ENCODE measurements around the gene ODAD4.

The ODAD4 gene, protein sequence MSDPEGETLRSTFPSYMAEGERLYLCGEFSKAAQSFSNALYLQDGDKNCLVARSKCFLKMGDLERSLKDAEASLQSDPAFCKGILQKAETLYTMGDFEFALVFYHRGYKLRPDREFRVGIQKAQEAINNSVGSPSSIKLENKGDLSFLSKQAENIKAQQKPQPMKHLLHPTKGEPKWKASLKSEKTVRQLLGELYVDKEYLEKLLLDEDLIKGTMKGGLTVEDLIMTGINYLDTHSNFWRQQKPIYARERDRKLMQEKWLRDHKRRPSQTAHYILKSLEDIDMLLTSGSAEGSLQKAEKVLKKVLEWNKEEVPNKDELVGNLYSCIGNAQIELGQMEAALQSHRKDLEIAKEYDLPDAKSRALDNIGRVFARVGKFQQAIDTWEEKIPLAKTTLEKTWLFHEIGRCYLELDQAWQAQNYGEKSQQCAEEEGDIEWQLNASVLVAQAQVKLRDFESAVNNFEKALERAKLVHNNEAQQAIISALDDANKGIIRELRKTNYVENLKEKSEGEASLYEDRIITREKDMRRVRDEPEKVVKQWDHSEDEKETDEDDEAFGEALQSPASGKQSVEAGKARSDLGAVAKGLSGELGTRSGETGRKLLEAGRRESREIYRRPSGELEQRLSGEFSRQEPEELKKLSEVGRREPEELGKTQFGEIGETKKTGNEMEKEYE

DNA sequence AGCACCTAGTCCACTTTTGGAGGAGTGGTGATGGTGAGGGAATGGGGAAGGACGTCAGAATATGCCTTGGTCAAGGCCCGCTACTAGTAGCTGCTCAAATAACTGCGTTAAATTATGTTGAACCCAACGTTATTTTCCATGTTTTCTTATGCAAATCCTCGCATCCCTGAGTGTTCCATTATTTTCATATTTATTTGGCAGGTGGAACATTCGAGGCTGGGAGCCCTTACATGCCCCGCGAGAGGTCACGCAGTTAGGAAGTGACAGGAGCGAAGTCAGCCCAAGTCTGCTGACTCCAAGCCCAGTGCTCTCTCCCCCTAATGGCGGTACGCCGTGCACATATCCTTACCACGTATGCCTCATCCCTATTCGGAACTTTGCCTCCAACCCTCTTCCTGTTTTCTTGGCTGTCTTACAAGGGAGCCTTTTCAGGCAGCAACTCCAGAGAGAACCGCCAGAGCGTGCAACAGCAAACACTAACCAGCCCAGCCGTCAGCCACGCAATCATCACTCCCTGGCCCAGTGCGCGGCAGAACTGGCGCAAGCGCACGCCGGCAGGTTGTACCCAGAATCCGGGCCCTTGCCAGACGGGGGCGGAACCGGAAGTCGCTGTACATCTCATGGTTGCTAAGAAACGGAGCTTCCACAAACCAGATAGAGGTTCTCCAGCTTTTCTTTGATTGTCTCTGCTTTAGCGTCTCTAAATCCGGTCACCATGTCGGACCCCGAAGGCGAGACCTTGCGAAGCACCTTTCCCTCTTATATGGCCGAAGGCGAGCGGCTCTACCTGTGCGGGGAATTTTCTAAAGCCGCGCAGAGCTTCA, at the start of gene ODAD4:
ODAD4 (plus strand) TSS at position 609 of the 824 bp plus-strand sequence; CDS start at position 716, 107 bp downstream.
- DNase-seq (ENCODE audit: extremely low read depth in 1 of 2, low read depth in 1 of 2): peak; percentile 89 to 93

DNA sequence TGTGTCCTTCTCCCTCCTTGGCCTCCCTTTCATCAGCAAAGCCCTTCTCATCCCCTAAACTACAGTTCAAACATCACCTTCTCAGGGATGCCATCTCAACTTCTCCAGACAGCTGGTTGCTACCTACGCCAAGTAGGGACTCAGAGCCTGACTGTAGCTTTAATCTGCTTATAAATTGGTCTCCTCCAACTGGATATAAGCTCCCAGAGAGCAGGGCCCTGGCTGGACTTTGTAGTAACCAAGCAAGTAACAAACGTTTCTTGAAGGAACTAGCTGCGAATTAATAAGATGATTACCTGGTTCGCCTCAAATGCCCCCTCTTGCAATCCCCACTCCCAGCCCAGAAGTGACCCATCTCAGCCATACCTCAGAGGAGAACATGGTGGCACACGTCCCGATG, 47.7 kb upstream of the ODAD4 start:
- DNase-seq (ENCODE audit: extremely low read depth in 1 of 2, low read depth in 1 of 2): no peak

DNA sequence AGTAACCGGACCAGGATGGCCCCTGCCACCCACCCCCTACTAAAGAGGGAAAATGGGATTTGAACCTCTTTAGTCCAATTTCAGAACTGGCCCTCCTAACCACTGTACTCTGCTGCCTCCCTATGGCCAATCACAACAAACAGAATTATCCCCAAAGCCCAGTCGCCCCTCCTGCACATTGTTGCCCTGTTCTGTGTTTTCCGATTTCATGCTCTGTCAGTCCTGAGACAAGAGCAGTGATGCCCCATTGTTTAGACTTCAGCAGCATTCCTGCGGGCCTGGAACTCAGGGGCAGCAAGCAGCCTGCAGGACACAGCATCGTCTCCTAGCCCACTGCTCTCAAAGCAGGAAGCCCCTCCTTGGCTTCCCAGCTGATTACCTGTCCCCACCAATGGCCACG, 44.7 kb upstream of the ODAD4 start:
- no peak for DNase-seq (ENCODE audit: extremely low read depth in 1 of 2, low read depth in 1 of 2)

DNA sequence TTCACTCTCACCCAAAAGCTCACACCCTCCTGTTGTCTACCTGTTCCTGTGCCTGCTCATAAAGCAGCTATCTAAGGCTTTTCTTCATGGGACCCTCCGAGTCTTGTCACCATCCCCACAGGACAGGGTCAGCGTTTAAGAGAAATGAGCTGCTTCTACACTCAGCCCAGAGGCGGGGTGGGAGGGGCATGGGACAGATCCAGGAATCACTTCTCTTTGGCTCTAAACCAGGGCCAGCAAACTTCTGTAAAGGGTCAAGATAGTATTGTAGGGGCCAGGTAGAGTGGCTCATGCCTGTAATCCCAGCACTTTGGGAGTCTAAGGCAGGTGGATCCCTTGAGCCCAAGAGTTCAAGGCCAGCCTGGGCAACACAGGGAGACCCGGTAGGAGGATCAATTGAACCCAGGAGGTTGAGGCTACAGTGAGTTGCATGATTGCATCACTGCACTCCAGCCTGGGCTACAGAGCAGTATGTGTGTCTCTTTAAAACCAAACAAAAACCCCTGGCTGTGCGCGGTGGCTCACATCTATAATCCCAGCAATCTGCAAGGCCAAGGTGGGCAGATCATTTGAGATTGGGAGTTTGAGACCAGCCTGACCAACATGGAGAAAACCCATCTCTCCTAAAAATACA, 42.0 kb upstream of the ODAD4 start:
- DNase-seq (ENCODE audit: extremely low read depth in 1 of 2, low read depth in 1 of 2): no peak

DNA sequence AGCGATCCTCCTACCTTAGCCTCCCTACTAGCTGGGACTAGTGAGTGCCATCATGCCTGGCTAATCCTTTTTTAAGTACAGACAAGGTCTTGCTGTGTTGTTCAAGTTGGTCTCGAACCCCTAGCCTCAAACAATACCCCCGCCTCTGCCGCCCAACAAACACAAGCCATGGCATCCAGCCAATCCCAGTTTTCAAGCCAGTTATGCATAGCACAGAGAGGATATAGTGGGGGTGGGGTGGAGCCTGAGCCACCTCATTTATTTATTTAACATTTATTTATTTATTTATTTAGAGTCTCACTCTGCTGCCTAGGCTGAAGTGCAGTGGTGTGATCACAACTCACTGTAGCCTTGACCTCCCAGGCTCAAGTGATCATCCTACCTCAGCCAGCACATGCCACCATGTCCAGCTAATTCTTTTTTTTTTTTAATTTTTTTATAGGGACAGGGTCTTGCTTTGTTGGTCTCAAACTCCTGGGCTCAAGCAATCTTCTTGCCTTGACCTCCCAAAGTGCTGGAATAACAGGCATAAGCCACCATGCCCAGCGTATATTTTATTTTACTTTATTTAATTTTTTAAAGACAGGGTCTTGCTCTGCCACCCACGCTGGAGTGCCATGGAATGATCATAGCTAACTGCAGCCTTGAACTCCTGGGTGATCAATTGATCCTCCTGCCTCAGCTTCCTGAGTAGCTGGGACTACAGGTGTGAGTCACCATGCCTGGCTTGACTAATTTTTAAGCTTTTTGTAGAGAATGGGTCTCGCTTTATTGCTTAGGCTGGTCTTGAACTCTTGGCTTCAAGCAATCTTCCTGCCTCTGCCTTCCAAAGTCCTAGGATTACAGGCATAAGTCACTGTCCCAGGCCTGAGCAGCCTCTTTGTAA, 39.0 kb upstream of the ODAD4 start:
- no peak for DNase-seq (ENCODE audit: extremely low read depth in 1 of 2, low read depth in 1 of 2)

DNA sequence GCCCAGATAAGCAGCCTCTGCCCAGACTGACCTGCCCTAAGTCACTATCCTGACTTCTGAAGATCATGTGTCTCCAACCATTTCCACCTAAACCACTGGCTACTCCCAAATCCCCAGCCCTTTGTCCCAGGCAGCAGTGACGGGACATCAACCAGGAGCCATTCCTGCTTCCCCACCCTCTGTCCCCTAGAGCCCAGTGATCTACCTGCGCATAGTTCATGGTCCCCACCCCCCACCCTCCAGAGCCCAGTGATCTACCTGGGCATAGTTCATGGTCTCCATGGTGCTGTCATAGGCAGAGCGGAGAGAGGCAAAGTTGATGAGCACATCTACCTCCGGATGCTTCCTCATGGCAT, 38.4 kb upstream of the ODAD4 start:
- DNase-seq (ENCODE audit: extremely low read depth in 1 of 2, low read depth in 1 of 2): no peak

DNA sequence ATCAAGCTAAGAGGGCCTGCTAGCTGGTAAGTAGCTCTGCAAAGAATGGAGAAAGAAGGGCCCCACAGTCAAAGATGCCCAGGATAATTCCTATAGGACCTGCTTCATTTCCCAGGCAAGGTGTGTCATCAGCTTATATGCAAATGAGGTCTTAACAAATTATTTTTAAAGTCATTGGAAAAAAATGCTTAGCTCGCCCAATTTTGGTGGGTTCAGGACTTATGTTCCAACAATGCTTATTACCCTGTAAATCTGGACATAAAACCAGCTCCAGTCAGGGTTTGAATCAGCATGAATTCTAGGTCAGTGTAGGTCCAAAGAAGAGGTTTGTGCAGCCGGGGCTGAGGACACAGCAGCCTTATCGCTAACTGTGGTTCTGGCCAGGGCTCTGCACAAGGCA, 37.0 kb upstream of the ODAD4 start:
- DNase-seq (ENCODE audit: extremely low read depth in 1 of 2, low read depth in 1 of 2): no peak

DNA sequence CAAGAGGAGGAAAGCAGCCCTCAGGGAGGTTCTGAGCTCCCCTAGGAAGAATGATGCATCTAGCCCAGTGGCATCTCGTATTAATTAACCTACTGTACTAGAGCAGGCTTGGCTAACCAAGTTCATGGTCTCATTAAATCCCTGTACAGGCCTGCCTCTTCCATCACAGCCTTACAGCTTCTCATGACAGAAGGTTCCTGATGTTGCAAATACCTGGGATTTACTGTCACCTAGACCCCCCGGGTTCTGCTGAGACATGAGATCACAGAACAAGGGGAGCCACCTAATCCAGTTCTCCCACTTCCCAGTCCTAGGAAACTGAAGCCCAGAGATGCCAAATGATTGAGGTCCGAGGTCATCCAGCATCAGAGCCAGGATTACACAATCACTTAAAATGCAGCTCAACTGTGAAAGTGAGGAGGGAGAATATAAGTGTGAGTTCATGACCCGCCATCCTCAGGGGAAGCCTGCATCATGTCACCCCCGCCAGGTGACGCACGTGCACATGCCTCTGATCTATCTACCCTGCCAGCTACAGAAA, 35.6 kb upstream of the ODAD4 start:
- no peak for DNase-seq (ENCODE audit: extremely low read depth in 1 of 2, low read depth in 1 of 2)

DNA sequence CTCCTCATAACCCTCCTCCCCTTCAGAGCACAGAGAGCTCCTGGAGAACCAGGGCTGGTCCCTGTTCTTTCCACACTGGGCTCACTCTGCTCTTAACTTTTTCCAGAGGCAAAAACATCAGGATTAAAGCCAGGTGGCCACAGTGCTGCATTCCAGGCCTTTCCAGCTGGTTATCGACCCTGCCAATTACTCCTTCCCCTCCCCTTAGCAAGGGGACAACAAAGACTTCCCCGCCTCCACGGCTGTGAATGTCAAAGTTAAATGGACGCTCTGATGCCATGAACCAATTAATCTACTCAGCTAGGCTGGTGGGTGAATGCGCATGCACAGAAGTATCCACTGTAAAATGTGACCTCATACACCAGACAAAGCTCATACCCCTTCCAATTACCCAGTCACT, 34.8 kb upstream of the ODAD4 start:
- DNase-seq (ENCODE audit: extremely low read depth in 1 of 2, low read depth in 1 of 2): no peak

DNA sequence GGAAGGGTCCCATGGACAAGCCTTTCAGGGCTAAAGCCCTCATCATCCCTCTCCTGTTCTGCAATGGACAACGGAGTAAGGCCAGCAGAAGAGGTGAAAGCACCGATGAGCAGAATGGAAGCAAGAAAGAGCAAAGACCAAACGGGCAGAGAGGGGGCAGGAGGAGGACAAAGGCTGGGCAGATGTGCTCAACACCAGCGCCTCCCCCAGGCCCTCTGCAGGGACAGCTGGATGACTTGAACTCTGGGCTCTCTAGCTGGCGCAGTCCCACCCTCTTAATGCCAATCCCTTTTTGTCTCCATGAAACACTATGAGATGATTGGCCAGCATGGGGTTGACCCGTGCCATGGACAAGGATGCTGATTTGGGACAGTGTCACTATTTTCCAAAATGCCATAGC, 33.7 kb upstream of the ODAD4 start:
- DNase-seq (ENCODE audit: extremely low read depth in 1 of 2, low read depth in 1 of 2): no peak

DNA sequence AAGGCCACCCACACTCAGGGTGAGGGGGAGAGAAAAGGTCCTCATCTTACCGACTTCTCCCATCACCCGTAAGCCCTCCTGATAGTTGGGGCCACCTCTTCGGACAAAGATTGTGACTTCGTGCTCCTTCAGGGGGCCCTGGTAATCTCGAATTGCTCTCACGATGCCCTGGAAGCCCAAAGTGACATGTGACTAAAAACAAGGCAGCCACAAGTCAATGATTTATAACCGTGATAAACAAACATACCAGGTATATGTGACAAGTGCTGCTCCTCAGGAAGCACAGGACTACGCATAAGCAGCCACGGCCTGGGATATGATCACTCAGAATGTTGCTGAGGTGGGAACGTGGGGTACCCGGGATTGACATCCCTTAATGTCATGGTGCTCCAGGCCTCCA, 28.8 kb upstream of the ODAD4 start:
- DNase-seq (ENCODE audit: extremely low read depth in 1 of 2, low read depth in 1 of 2): no peak

DNA sequence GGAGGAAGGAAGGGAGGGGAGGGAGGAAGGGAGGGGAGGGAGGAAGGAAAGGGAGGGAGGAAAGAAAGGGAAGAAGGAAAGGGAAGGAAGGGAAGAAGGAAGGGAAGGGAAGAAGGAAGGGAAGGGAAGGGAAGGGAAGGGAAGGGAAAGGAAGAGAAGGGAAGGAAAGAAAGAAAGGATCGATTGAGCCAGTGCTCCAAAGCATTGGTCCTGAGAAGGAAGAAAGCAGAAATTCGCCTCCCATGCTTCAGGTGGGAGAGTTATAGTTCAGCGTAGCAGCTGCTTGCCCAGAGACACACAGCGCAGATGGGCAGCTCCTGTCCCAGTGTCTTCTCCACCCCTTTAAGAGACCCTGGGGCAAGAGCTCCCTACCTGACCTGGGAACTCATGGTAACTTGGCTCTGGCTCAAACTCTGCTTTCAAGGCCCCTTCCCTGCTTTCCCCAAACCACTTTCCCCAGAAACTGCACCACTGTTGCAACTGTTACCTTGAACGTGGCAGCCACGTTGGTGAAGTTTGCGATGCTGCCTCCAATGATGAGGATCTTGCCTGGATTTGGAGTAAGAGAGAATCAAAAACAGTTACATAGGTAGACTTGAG, 26.1 kb upstream of the ODAD4 start:
- no peak for DNase-seq (ENCODE audit: extremely low read depth in 1 of 2, low read depth in 1 of 2)

DNA sequence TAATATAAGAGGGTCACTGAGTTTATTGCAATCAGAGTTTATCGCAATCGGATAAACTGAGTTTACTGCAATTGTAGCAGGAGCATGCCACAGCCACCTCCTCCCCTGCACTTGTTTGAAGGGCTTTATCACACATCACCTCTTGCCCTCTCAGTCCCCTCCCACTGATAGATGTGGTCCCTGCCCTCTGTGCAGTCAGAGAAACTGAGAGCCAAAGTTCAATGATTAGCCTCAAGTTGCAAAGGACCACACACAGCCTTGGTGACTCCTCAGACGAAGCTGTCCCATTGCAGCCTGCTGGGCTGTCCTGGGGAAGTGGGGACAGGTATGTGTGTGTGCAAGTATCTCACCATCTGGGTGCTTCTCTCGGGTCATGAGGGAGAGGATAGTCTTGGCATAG, 25.2 kb upstream of the ODAD4 start:
- no peak for DNase-seq (ENCODE audit: extremely low read depth in 1 of 2, low read depth in 1 of 2)

DNA sequence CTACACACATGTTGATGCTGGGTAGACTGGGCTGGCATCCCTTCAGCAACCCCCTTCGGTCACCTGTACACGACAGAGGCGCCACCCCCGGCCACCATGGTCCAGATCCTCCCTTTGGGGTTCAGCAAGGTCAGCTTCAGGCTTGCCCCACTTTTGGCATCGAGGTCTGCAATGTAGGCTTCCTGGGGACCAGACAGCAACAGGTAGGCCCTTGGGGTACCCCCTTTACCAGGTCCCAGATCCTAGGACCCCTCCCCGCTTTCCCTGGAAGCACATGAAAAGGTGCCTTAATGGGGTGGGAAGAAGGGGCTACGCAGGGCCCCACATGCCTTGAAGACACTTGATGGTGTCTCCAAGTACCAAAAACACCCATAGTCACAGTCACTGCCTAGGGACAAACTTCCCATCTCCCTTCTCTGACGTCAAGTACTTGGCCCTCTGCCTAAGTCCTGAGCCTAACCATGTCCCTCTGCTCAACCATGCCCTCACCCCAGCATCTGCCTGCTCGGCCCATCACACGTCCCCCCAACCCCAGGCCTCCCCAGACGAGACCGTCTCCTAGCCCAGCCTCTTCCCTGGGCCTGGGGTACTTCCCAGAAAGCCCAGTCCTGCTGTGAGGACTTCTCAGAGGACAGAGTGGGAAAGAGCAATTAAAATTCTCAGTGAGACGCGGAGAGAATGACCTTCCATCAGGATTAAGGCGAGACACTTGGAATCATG, 23.8 kb upstream of the ODAD4 start:
- DNase-seq (ENCODE audit: extremely low read depth in 1 of 2, low read depth in 1 of 2): no peak

DNA sequence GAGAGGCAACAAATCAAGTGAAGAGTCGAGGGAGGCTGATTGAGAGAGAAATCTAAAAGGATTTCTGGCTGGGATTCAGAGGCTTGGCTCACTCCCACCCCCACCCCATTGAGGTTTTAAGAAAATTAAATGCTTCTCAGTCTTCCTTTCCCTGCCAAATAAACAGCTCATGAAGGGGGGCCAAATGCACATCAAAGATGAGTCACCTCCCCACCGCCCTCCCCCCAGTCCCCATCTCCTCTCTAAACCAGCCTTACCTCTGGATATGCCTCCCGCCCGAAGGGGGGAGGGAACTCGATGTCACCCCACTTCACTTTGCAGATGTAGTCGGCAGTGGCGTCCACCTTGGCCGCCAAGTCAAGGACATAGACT, 23.2 kb upstream of the ODAD4 start:
- no peak for DNase-seq (ENCODE audit: extremely low read depth in 1 of 2, low read depth in 1 of 2)

DNA sequence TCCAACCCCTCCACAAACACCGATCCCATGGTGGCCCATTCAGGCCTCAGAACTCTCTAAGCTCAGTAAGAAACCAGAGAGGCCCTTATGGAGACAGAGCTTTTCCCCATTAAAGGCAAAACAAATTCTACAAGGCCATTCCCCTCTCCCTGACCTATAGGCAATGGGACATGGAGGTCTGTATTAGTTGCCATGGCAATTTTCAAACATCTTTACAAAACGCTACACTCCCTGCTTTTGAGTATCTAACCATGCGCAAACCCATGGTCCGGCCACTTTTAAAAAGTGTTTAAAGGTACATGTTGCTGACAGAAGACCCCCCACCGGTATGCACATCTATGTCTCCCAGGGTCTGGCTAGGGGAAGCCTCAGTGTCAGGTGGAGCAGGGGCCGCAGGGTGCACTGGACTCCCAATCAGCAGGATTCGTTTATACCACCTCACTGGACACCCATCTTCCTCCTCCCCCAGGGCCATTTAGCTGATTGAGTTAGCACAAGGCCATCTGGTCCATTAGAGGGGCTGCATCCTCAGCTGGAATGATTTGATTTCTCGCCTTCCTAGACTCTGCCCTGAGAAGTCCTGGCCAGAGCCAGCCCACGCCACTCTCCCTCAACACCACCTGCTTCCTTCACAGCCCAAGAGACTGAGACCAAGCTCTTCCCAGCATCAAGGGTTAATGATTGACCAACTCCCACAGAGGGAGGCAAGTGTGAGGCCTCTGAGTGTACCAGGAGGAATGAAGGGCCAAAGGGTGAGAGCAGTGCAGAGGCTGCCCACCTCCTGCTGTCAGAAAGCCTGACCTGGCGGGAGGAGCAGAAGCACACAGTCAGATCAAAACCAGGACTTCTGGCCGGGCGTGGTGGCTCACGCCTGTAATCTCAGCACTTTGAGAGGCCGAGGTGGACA, 22.5 kb upstream of the ODAD4 start:
- DNase-seq (ENCODE audit: extremely low read depth in 1 of 2, low read depth in 1 of 2): no peak

DNA sequence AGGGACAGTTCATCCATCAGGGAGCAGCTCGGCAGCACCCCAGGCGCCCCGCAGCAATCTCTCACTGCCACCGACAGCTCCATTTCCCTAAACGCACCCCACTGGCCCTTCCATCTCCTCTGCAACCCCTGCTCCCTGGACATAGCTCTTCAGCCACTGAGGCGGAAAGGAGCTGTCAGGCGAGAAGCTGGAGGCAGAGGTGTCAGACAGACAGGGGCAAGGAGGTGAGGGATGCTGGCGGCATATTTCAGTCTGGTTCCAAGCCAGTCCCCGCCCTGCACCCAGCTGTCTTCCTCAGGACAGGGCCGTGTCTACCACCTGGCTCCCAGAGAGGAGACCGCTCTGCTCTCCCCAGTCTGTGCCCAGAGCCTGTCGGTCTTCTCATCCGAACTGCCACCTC, 21.3 kb upstream of the ODAD4 start:
- DNase-seq (ENCODE audit: extremely low read depth in 1 of 2, low read depth in 1 of 2): no peak
